ENCODE data around the gene FBXL16.

DNA sequence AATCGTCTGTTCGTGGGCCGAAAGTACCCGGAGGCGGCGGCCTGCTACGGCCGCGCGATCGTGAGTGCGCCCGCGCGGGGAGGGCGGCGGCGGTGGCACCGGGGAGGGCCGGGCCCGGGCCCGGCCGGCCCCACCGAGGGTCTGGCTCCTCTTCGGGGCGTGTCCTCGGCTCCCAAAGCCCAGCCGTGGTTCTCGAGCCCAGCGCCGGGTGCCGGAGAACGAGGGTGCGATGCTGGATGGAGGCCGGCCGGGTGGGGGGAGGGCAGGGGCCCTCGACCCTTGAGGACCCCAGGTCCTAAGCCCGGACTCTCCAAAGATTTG, 25.0 kb downstream of the FBXL16 start:
- TF ChIP-seq, protein P1, sequence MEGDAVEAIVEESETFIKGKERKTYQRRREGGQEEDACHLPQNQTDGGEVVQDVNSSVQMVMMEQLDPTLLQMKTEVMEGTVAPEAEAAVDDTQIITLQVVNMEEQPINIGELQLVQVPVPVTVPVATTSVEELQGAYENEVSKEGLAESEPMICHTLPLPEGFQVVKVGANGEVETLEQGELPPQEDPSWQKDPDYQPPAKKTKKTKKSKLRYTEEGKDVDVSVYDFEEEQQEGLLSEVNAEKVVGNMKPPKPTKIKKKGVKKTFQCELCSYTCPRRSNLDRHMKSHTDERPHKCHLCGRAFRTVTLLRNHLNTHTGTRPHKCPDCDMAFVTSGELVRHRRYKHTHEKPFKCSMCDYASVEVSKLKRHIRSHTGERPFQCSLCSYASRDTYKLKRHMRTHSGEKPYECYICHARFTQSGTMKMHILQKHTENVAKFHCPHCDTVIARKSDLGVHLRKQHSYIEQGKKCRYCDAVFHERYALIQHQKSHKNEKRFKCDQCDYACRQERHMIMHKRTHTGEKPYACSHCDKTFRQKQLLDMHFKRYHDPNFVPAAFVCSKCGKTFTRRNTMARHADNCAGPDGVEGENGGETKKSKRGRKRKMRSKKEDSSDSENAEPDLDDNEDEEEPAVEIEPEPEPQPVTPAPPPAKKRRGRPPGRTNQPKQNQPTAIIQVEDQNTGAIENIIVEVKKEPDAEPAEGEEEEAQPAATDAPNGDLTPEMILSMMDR (IDR thresholded peaks at IDR 0.05; ENCODE audit: borderline replicate concordance, extremely low read depth, low read length, poor library complexity, severe bottlenecking) = no peak
- no peak for TF ChIP-seq EZH2 (IDR thresholded peaks at IDR 0.05; ENCODE audit: borderline replicate concordance, low read depth, low read length, severe bottlenecking)
